ENCODE data around the gene WDR45B. TPM values are rescaled to one million over a fixed set of nuclear protein-coding genes. Genes with fewer than 3 reads are reported as not detected.
"Not testable (repeated sequence)": the region's sequence is repeated elsewhere in the genome, so short reads cannot be mapped to it uniquely, and the experiment has no call there.

The WDR45B gene
- total RNA-seq, 1 experiment from 2014 or later = 167 TPM

GRCh38 chr17:82586576-82587233, 61.5 kb downstream of the WDR45B start:
- H3K4me3 ChIP-seq = no peak overlapping the region
- no peaks in the 10 kb centered on the region for H3K27me3 ChIP-seq
- H3K9me3 ChIP-seq (replicated peaks) = no peaks in the 10 kb centered on the region
- H3K36me3 ChIP-seq = peaks cover 65% of the 10 kb centered on the region
- no peak for DNase-seq
- 0 out of 2 replicates have a peak, but pooled peaks cover 3% of the 10 kb centered on the region for H3K4me1 ChIP-seq
- no peak overlapping the region for H3K27ac ChIP-seq

DNA sequence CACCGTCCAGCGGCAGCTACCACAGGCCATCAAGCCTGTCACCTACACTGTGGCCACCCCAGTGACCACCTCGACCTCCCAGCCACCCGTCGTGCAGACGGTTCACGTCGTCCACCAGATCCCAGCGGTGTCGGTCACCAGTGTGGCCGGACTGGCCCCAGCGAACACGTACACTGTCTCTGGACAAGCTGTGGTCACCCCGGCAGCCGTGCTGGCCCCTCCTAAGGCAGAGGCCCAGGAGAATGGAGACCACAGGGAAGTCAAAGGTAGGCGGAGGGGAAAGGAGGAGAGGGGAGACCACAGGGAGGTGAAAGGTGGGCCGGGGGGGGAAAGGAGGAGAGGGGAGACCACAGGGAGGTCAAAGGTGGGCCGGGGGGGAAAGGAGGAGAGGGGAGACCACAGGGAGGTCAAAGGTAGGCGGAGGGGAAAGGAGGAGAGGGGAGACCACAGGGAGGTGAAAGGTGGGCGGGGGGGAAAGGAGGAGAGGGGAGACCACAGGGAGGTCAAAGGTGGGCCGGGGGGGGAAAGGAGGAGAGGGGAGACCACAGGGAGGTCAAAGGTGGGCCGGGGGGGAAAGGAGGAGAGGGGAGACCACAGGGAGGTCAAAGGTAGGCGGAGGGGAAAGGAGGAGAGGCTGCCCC, 62.2 kb downstream of the WDR45B start:
- H3K4me3 ChIP-seq; H3K27ac ChIP-seq; H3K27me3 ChIP-seq; H3K4me1 ChIP-seq; H3K9me3 ChIP-seq (replicated peaks): not testable (repeated sequence)
- H3K36me3 ChIP-seq = peaks cover 69% of the 10 kb centered on the region
- DNase-seq = peak in 1 of 2 experiments; percentile 44

DNA sequence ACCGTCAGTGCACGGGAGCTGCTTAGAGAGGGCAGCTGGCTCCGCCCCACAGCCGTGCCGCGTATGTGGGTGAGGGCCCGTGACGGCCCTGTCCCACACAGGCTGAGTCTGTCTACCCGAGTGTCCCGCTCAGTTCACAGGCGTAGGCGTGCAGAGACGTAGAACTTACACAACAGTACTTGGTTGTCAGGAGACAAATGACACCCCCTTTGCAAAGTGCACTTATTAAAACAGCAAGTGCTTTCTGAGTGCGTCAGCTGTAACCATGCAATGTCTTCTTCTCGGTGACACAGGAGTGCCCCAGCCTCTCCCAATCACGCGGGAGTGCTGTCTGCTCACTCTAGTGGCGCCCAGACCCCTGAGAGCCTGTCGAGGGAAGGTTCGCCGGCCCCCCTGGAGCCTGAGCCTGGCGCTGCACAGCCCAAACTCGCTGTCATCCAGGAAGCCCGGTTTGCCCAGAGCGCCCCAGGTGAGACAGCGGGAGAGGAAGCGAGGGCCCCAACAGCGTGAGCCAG, 64.5 kb downstream of the WDR45B start:
- Histone ChIP-seq H3K27me3 (no peaks in the 10 kb centered on the region), H3K9me3 (replicated peaks) (no peaks in the 10 kb centered on the region), H3K4me1 (0 out of 2 replicates have a peak, but pooled peaks cover 3% of the 10 kb centered on the region), H3K27ac (no peak overlapping the region), H3K36me3 (peaks cover 71% of the 10 kb centered on the region), H3K4me3 (no peak overlapping the region)
- DNase-seq = no peak

DNA sequence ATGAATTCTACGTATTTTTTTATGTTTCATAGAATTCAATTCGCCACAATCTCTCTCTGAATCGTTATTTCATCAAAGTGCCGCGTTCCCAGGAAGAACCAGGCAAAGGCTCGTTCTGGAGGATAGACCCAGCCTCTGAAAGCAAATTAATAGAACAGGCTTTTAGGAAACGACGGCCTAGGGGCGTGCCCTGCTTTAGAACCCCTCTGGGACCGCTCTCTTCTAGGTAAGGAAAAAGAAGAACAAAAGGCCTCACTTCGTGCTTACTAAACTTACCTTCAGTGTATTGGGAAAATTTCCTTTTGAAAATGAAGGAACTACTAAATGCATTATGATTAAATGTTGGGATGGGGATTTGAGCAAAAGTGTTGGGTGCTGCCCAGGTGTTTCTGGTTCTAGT, 65.5 kb downstream of the WDR45B start:
- no peaks in the 10 kb centered on the region for H3K9me3 ChIP-seq (replicated peaks)
- DNase-seq = no peak
- H3K27ac ChIP-seq = no peak overlapping the region
- H3K36me3 ChIP-seq = peaks cover 76% of the 10 kb centered on the region
- 0 out of 2 replicates have a peak, but pooled peaks cover 3% of the 10 kb centered on the region for H3K4me1 ChIP-seq
- no peaks in the 10 kb centered on the region for H3K27me3 ChIP-seq
- no peak overlapping the region for H3K4me3 ChIP-seq

GRCh38 chr17:82582213-82582612, 66.0 kb downstream of the WDR45B start:
- Histone ChIP-seq H3K4me3 (no peak overlapping the region), H3K4me1 (0 out of 2 replicates have a peak, but pooled peaks cover 3% of the 10 kb centered on the region), H3K27ac (no peak overlapping the region), H3K27me3 (no peaks in the 10 kb centered on the region), H3K36me3 (peaks cover 71% of the 10 kb centered on the region), H3K9me3 (replicated peaks) (no peaks in the 10 kb centered on the region)
- no peak for DNase-seq

DNA sequence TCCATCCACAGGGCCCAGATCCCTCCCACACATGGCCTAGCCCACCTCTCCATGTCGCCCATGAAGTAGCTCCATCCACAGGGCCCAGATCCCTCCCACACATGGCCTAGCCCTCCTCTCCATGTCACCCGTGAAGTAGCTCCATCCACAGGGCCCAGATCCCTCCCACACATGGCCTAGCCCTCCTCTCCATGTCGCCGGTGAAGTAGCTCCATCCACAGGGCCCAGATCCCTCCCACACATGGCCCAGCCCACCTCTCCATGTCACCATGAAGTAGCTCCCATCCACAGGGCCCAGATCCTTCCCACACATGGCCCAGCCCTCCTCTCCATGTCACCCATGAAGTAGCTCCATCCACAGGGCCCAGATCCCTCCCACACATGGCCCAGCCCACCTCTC, 68.3 kb downstream of the WDR45B start:
- not testable (repeated sequence) for DNase-seq; H3K27me3 ChIP-seq; H3K27ac ChIP-seq; H3K4me1 ChIP-seq; H3K4me3 ChIP-seq; H3K9me3 ChIP-seq (replicated peaks)
- H3K36me3 ChIP-seq = peaks cover 67% of the 10 kb centered on the region

DNA sequence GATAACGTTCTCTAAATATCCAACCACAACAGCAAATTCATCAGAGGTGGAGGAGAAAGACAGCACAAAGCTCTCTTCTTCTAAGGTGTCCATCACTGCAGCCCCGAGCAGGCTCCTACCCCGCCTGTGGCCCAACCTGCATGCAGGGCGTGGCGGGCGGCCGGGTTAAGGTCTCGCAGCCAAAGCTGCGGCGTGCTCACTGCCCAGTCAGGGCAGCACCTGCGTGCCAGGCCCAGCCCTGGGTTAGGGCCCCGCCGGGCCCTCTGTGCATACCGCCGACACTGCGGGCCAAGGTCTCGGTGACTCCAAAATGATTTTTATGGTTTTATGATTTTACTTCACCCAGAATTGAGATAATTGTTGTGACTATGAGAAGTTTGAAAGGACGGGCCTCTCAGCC, 70.9 kb downstream of the WDR45B start:
- Histone ChIP-seq H3K27me3 (no peaks in the 10 kb centered on the region), H3K9me3 (replicated peaks) (no peaks in the 10 kb centered on the region), H3K4me3 (no peak overlapping the region), H3K36me3 (peaks cover 62% of the 10 kb centered on the region), H3K4me1 (no peaks in the 10 kb centered on the region), H3K27ac (no peak overlapping the region)
- no peak for DNase-seq

DNA sequence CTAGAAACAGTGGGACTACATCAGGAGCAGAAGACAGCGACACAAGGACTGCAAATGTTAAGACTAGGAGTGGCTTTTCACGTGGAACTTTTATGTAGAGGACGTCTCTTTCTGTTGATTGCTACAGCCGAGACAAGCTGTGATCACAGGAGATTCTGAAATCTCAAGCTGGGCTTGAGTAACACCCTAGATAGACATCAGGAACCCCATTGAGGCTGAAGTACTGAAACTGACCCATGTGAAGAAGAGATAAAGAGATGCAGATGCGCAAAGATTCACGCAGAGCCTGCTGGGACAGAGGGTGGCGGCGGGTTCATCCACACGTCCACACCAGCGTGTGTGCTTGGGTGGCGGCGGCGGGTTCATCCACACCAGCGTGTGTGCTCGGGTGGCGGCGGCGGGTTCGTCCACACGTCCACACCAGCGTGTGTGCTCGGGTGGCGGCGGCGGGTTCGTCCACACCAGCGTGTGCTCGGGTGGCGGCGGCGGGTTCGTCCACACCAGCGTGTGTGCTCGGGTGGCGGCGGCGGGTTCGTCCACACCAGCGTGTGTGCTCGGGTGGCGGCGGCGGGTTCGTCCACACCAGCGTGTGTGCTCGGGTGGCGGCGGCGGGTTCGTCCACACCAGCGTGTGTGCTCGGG, 72.5 kb downstream of the WDR45B start:
- H3K4me3 ChIP-seq; DNase-seq; H3K27ac ChIP-seq; H3K9me3 ChIP-seq (replicated peaks); H3K27me3 ChIP-seq; H3K4me1 ChIP-seq: not testable (repeated sequence)
- peaks cover 66% of the 10 kb centered on the region for H3K36me3 ChIP-seq

- no peaks in the 10 kb centered on the region for H3K4me1 ChIP-seq
- peaks cover 77% of the 10 kb centered on the region for H3K36me3 ChIP-seq
- no peak for DNase-seq
- H3K27me3 ChIP-seq = no peaks in the 10 kb centered on the region
- H3K4me3 ChIP-seq = no peak overlapping the region
- no peaks in the 10 kb centered on the region for H3K9me3 ChIP-seq (replicated peaks)
- H3K27ac ChIP-seq = no peak overlapping the region
These were observed 74.2 kb downstream of the WDR45B start for GRCh38 chr17:82574041-82574440.

GRCh38 chr17:82571855-82572254, 76.4 kb downstream of the WDR45B start:
- Histone ChIP-seq H3K9me3 (replicated peaks) (no peaks in the 10 kb centered on the region), H3K27ac (no peak overlapping the region), H3K36me3 (peaks cover 78% of the 10 kb centered on the region), H3K4me3 (no peak overlapping the region), H3K27me3 (no peaks in the 10 kb centered on the region), H3K4me1 (no peaks in the 10 kb centered on the region; the same call in 1 of the 2 replicates)
- DNase-seq = no peak

GRCh38 chr17:82570277-82570676, 78.0 kb downstream of the WDR45B start:
- Histone ChIP-seq H3K36me3 (peaks cover 75% of the 10 kb centered on the region), H3K4me3 (no peak overlapping the region), H3K4me1 (peaks cover 5% of the 10 kb centered on the region), H3K27me3 (no peaks in the 10 kb centered on the region), H3K9me3 (replicated peaks) (no peaks in the 10 kb centered on the region), H3K27ac (no peak overlapping the region)
- no peak for DNase-seq

- Histone ChIP-seq H3K27ac (no peak overlapping the region), H3K9me3 (replicated peaks) (no peaks in the 10 kb centered on the region), H3K4me1 (peaks cover 8% of the 10 kb centered on the region), H3K36me3 (peaks cover 74% of the 10 kb centered on the region), H3K4me3 (no peak overlapping the region), H3K27me3 (no peaks in the 10 kb centered on the region)
- no peak for DNase-seq
These were observed 78.6 kb downstream of the WDR45B start for GRCh38 chr17:82569621-82570020.

DNA sequence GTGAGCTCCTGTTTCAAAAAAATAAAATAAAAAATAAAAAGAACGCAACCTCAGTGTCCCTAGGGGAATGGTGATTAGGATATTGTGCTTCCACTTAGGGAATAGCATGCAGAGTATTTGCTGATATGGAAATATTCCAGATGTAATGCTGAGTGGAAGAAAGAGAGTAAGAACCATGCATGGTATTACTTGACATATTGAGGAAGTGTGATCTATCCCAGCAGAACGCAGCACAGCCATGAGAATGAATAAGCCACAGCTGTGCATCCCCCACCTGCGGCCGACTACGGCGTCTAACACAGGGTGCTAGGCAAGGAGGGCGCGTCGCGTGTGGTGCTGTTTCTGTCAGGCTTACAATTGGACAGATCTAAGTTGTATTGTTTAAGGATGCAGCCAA, 79.2 kb downstream of the WDR45B start:
- H3K4me1 ChIP-seq = peaks cover 8% of the 10 kb centered on the region
- no peak overlapping the region for H3K27ac ChIP-seq
- DNase-seq = no peak
- no peaks in the 10 kb centered on the region for H3K27me3 ChIP-seq
- no peaks in the 10 kb centered on the region for H3K9me3 ChIP-seq (replicated peaks)
- H3K4me3 ChIP-seq = no peak overlapping the region
- peaks cover 70% of the 10 kb centered on the region for H3K36me3 ChIP-seq

DNA sequence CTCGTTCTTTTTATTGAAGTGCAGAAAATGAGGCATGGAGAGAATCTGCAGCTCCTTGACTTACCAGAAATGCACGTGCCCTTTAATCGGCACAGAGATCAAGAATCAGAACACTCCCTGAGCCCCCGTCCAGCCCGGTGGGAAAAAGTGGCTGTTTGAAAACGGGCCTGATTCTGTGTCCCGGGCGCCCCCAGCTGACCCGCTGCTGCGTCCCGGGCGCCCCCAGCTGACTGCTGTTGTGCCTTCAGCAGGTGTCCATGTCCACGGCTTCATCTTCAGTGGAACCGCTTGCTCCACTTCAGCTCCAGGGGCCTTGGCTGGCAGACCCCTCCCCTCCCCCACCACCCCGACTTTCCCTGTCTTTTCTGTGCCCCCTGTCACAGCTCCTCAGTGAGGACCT, 81.0 kb downstream of the WDR45B start:
- H3K4me3 ChIP-seq = no peak overlapping the region
- H3K27ac ChIP-seq = no peak overlapping the region
- no peak for DNase-seq
- no peaks in the 10 kb centered on the region for H3K27me3 ChIP-seq
- peaks cover 56% of the 10 kb centered on the region for H3K36me3 ChIP-seq
- no peaks in the 10 kb centered on the region for H3K9me3 ChIP-seq (replicated peaks)
- peaks cover 8% of the 10 kb centered on the region for H3K4me1 ChIP-seq

Data from SJCRH30 (cell line).